ENCODE data around the gene ABCB4. TPM values are rescaled to one million over a fixed set of nuclear protein-coding genes. Genes with fewer than 3 reads are reported as not detected.

The ABCB4 gene
- total and polyA plus RNA-seq, 2 of the 8 experiments (the other 6 are each of a cell fraction or from before 2014, with no cell fraction given), result 0.54 to 0.60 TPM

DNA sequence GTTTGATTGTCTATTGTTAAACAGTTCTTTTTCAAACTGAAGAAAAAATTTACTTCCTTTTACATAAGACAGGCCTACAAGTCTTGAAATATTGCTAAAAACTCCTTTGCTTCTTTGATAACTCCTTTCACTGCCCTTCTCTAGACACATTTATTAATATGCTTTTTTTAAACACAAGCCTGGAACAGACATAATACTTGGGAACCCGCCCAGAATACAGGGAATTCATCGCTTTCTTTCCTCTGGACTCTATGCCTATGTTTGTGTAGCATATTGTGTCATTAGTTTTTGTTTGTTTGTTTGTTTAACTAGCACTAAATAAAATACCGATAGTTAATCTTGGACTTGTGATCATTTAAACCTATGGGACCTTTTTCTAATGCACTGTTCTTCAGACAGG, 42.4 kb upstream of the ABCB4 start:
- no peak overlapping the region for H2BK20ac ChIP-seq (ENCODE audit: low read length)
- H3K56ac ChIP-seq (replicated peaks; ENCODE audit: insufficient read length, low read depth, low read length), result no peak overlapping the region
- no peak overlapping the region for H3K18ac ChIP-seq (ENCODE audit: extremely low read depth, low read length)
- DNase-seq (ENCODE audit: low read depth in 1 of 2, low spot score in 2 of 2) (no peak), FAIRE-seq (no peak)
- H3K14ac ChIP-seq (ENCODE audit: insufficient read length), result no peak overlapping the region
- no peak overlapping the region for H2BK120ac ChIP-seq (replicated peaks; ENCODE audit: low read depth, low read length)
- H3K79me1 ChIP-seq (ENCODE audit: low read depth, low read length), result no peaks in the 10 kb centered on the region
- H4K91ac ChIP-seq (replicated peaks; ENCODE audit: insufficient read length, low read length), result no peak overlapping the region
- no peak overlapping the region for H2BK15ac ChIP-seq (ENCODE audit: low read length)
- H4K20me1 ChIP-seq (replicated peaks in 1 of 2; ENCODE audit: control insufficient read depth in 1 of 2, insufficient read depth in 2 of 2, low read length in 2 of 2), result no peaks in the 10 kb centered on the region
- CTCF ChIA-PET (ENCODE audit: partially characterized antibody), result interaction anchor here (0.6 kb wide), 1 partner anchor 12 kb away, joined by 3 read pairs; no protein-coding TSS in a partner anchor
- no peak overlapping the region for H2AK5ac ChIP-seq (ENCODE audit: low read depth, low read length)
- no peaks in the 10 kb centered on the region for H3K27me3 ChIP-seq (replicated peaks in 1 of 4; ENCODE audit: control insufficient read depth in 3 of 4, extremely low read depth in 1 of 4, insufficient read depth in 3 of 4, low read length in 3 of 4)
- no peak overlapping the region for H3K4me2 ChIP-seq (ENCODE audit: insufficient read depth in 1 of 2, low read depth in 2 of 2, low read length in 2 of 2)
- H3K27ac ChIP-seq (ENCODE audit: low read depth, low read length), result no peak overlapping the region
- no peak overlapping the region for H2AFZ ChIP-seq (ENCODE audit: low read length)
- no peak overlapping the region for H2BK12ac ChIP-seq (ENCODE audit: low read depth, low read length)
- H3K4ac ChIP-seq (replicated peaks; ENCODE audit: insufficient read length, low read depth, low read length), result no peak overlapping the region
- H4K8ac ChIP-seq (ENCODE audit: extremely low read depth, insufficient read depth, low read length), result no peak overlapping the region
- H3K9me3 ChIP-seq (ENCODE audit: insufficient read depth in 2 of 2, low read depth in 1 of 2, low read length in 1 of 2), result no peaks in the 10 kb centered on the region
- no peaks in the 10 kb centered on the region for H3K79me2 ChIP-seq (ENCODE audit: control insufficient read depth in 1 of 2, insufficient read depth in 2 of 2, low read length in 2 of 2)
- H4K5ac ChIP-seq (ENCODE audit: insufficient read length, low read depth, low read length), result no peak overlapping the region
- no peak overlapping the region for H3K23ac ChIP-seq (ENCODE audit: insufficient read length)
- WGBS, 2 experiments (ENCODE audit: extremely low coverage in 1 of 2, insufficient coverage in 1 of 2, insufficient read length in 1 of 2, insufficient replicate concordance in 2 of 2, low coverage in 1 of 2, low lambda C conversion rate in 2 of 2, missing lambda C conversion rate in 1 of 2), result 91% methylated on average over 3 of the region's 3 CpGs; no CpG with 5 or more reads in 1 of the 2 experiments
- H3K23me2 ChIP-seq (ENCODE audit: low read depth, low read length), result no peaks in the 10 kb centered on the region
- H3K9ac ChIP-seq (replicated peaks in 1 of 4; ENCODE audit: extremely low read depth in 1 of 4, low read depth in 3 of 4, low read length in 3 of 4), result no peak overlapping the region
- H2BK5ac ChIP-seq (ENCODE audit: low read depth, low read length), result no peak overlapping the region
- no peaks in the 10 kb centered on the region for H3K36me3 ChIP-seq (ENCODE audit: control insufficient read depth in 2 of 4, insufficient read depth in 4 of 4, low read length in 3 of 4)
- no peak overlapping the region for H3K4me3 ChIP-seq (ENCODE audit: extremely low read depth in 1 of 4, insufficient read depth in 2 of 4, low read depth in 3 of 4, low read length in 4 of 4)
- H3K4me1 ChIP-seq (replicated peaks in 1 of 4; ENCODE audit: control insufficient read depth in 3 of 4, insufficient read depth in 4 of 4, low read length in 3 of 4), result no peaks in the 10 kb centered on the region
- POLR2A ChIA-PET (ENCODE audit: partially characterized antibody), result no interaction called here
- TF ChIP-seq CBX5 (IDR thresholded peaks at IDR 0.05; ENCODE audit: low read depth, low read length) (no peak), SIN3A (conservative IDR thresholded peaks at IDR 0.05 in 1 of 2, IDR thresholded peaks at IDR 0.05 in 1 of 2; ENCODE audit: low read depth in 1 of 2, low read length in 2 of 2) (no peak), CBX8 (IDR thresholded peaks at IDR 0.05; ENCODE audit: borderline replicate concordance, low read depth, low read length) (no peak), EZH2 (IDR thresholded peaks at IDR 0.05; ENCODE audit: low read depth, low read length, severe bottlenecking) (no peak), GABPA (IDR thresholded peaks at IDR 0.05; ENCODE audit: borderline replicate concordance, insufficient read depth, low read length) (no peak), TCF12 (IDR thresholded peaks at IDR 0.05; ENCODE audit: low read depth, low read length) (no peak), RFX5 (IDR thresholded peaks at IDR 0.05; ENCODE audit: borderline replicate concordance, low read depth, low read length) (no peak), SP1 (IDR thresholded peaks at IDR 0.05; ENCODE audit: low read depth, low read length) (no peak), CHD2 (IDR thresholded peaks at IDR 0.05; ENCODE audit: low read length) (no peak), KDM4A (IDR thresholded peaks at IDR 0.05; ENCODE audit: low read depth, low read length, severe bottlenecking) (no peak), SP4 (IDR thresholded peaks at IDR 0.05; ENCODE audit: low read length) (no peak), PHF8 (conservative IDR thresholded peaks at IDR 0.05; ENCODE audit: low read depth, low read length) (no peak), SAP30 (IDR thresholded peaks at IDR 0.05; ENCODE audit: insufficient read depth, insufficient replicate concordance, low read length) (no peak), RAD21 (IDR thresholded peaks at IDR 0.05 in 1 of 2, conservative IDR thresholded peaks at IDR 0.05 in 1 of 2; ENCODE audit: low read depth in 2 of 2, low read length in 2 of 2) (no peak)
